ENCODE measurements around the gene FA2H.
"Not testable (repeated sequence)": the region's sequence is repeated elsewhere in the genome, so short reads cannot be mapped to it uniquely, and the experiment has no call there.

The FA2H gene

DNA sequence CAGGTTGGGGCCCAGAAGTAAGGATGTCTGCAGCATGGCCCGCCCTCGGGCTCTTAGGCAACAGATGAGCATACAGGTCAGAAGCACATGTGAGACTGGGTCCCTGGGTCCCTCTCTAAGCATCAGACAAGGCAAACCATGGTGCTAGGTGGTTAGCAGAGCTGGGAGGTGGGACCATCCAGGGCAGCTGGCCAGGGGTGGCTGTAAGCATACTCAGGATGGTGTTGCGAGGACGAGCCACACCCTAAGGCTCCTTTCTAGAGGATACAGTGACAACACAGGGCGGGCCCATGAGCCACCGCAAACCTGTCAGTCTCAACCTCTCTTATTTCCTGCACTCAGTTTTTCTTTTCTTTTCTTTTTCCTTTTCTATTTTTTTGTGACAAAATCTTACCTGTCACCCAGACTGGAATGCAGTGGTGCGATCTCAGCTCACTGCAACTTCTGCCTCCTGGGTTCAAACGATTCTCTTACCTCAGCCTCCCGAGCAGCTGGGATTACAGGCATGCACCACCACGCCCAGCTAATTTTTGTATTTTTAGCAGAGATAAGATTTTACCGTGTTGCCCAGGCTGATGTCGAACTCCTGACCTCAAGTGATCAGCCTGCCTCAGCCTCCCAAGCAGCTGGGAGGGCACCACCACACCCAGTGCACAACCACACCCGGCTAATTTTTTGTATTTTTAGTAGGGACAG lies 3.6 kb downstream of the FA2H start:
- DNase-seq (ENCODE audit: low read depth, low spot score) = no peak

DNA sequence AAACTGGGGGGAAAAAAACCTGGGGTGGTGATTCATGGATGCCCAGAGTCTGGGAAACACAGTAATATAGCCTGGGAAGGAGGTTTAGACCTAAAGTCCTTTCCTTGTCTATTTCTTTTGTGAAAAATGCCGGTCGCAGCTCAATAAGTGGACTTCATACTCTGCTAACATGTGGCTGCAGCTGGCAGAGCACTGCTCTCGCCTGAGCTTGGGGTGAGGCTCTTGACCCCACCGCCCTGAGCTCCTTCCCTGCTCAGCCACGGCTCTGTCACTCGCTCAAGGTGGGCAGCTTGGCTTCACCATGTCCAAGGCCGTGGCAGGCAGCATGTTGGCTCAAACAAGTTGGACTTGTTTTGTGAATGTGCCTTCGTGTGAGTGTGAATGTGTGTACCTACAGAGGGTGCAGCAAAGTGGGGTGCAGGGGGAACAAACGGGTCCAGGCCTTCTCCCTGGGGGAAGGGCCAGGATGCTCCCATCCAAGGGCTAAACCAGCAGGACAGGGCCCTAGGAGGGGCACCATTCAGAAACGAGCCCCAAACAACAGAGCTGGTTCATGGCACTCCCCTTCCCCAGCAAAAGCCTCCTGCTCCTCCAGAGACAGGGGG lies 4.9 kb downstream of the FA2H start:
- DNase-seq (ENCODE audit: low read depth, low spot score) = no peak

DNA sequence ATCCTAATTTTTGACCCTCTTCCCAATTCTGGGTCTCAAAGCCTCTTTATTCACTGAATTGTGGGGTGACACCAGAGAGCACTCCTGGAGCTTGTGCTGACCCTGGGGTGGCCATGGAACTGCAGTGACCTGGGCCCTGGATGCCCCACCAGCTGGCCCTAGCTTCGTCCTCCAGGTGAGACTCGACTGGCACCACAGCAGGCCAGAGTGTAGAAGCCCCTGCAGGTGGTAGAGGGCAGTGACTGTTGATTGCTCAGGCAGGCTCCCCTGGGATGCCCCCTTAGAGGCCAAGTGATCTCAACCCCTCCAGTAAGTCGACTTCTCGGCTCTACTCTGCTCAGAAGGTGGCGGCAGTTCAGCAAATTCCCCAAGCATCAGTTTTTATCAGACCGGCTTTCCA lies 6.4 kb downstream of the FA2H start:
- no peak for DNase-seq (ENCODE audit: low read depth, low spot score)

DNA sequence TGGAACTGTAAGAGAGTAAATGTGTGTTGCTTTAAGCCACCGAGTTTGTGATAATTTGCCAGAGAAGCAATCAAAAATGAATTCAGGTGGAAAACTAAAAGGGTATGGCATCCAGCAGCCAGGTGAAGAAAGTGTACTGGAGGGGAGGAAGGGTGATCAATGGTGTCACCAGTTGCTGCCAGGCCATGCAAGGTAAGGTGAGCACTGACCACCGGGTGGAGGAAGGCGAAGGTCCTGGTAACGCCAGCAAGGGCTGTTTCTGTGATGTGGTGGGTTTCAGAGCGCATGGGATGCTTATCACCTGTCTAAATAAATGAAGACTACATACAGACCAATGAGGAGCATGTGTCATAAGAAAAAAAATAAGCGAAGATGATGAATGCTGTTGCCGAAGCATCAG lies 6.9 kb downstream of the FA2H start:
- DNase-seq (ENCODE audit: low read depth, low spot score) = no peak

DNA sequence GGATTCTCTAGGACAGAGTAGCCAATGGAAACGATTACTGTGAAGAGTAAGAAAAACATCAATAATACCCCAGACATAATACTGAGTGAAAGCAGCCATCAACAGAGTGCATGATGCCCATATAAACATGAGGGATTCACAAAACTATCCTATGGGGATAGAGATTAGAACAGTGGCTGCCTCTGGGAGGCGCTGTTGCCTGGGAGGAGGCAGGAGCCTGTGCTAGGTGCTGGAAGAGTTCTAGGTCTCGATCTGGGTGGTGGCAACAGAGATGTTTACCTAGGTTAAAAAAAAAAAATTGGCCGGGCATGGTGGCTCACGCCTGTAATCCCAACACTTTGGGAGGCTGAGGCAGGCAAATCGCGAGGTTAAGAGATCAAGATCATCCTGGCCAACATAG lies 7.9 kb downstream of the FA2H start:
- no peak for DNase-seq (ENCODE audit: low read depth, low spot score)

DNA sequence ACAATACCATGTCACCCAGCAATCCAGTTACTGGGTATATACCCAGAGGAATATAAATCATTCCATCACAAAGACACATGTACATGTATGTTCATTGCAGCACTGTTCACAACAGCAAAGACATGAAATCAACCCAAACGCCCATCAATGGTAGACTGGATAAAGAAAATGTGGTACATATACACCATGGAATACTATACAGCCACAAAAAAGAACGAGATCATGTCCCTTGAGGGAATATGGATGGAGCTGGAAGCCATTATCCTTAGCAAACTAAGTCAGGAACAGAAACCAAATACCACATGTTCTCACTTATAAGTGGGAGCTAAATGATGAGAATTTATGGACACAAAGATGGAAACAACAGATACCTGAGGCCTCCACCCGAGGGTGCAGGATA lies 10.4 kb downstream of the FA2H start:
- DNase-seq (ENCODE audit: low read depth, low spot score) = not testable (repeated sequence)

DNA sequence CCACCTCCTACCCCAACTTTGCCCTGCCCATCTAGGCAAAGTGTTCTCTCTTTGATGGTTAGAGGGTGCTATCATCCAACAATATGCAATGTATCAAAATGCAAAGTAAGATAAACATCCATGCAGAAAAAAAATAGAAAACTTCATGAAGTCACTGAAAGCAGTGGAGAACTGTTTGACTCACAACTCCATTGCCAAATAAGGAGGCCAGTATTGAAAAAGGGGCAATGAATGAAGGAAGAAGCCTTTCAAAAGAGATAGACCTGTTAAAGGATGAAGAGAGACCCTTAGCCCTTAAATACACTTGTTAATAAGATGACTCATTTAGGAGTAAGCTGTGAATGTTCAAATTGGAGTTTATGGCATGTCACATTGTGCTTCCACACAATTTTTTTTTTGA lies 13.0 kb downstream of the FA2H start:
- DNase-seq (ENCODE audit: low read depth, low spot score) = no peak

DNA sequence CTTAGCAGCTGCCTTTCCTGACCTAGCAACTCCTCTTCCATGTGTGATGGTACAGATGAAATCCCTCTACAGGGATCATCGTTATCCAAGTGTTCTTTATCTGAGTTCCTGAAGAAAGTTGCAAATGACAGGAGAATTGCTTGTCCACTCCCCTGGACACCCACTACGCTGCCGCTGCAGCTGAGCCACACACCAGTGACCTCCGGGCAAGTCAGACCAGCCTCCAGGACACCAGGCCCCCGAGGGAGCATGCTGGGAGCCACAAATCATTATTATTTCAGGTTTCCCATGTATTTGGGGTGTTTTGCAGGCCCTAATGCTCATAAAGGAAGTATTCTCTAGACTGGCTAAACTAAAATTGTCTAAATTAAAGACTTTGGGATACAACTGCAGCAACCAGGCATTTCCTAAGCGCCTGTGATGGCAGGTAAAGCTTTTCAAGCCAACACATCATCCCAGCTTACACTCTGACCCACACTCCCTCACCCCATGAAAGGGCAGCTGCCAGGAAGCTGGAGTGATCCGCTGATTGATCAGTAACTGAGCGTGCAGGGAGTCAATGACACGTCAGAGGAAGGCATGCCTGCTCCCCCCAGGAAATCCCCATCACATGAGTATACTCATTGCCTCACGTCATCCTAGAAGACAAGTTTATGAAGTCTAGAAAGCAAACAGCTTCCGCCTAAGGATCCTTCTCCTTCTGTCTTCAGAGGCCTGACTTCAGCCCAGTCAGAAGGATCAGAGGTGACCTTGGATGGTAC lies 14.4 kb downstream of the FA2H start:
- DNase-seq (ENCODE audit: low read depth, low spot score) = no peak

DNA sequence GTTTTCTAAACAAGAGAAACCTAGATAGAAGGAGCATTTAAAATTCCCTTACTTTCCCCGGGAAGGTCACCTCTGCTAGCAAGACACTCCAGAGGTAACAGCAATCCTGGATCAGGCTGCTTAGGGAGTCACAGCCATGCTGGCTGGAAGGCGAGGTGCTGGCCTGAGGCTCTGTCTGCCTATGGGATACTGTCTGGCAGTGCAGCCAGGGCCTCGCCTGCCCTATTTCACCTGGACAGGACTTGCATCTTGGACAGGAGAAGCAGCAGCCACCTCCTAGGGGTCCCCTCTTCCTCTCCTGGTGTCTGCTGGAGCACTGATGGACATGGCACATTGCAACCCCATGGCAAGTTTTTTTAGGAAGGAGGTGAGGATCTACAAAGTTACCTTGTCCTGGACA lies 15.1 kb downstream of the FA2H start:
- no peak for DNase-seq (ENCODE audit: low read depth, low spot score)

DNA sequence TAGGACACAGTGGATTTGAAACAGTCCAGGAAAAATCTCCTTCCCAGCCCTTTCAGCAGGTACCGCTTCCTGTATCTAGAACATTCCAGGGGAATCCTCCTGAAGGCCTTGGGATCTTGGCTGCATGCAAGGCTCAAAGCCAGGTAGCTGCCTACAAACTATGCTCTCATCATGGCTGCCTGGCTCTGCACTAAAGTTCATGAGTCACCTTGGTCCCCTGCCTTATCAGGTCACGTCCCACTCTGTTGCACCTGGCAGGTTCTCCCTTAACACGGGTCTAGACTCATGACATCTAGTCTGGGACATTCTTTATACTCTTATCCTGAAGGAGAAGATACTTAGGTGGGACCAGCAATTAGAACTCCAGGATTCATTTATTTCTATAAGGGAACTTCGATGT lies 15.8 kb downstream of the FA2H start:
- no peak for DNase-seq (ENCODE audit: low read depth, low spot score)

DNA sequence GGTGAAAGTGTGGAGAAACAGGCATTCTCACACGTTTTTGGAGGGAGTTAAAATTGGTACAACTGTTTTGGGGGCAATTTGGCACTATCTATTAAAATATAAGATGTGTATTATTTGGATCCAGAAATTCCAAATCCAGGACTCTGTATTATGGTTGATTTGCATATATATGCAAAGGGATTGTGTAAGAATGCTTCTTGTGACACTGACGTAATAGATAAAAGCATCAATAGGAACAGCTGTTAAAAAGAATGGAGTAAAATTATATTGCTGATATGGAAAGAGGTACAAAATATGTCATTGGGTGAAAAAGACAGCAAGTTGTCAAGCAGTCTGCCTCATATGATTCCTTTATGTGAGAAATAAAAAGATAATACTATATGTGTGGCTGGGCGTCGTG lies 17.3 kb downstream of the FA2H start:
- no peak for DNase-seq (ENCODE audit: low read depth, low spot score)

DNA sequence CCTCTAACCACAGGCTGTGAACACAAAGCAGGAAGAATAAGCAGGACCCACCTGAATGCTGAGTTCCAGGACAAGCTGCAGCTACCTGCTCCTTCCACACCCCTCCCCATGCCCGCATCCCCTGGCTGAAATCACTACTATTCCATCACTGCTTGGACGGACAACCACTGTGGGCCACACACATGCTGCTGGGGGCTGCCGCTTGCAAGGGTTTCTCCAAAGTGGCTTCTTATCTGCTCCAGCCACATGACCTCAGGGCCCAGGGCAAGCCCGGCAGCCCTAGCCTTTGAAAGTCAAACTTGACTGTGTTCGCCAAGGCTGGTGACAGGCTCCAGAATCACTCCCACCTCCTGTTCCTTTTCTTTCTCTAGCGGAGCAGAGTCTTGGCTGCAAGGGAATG lies 18.4 kb downstream of the FA2H start:
- DNase-seq (ENCODE audit: low read depth, low spot score) = no peak

DNA sequence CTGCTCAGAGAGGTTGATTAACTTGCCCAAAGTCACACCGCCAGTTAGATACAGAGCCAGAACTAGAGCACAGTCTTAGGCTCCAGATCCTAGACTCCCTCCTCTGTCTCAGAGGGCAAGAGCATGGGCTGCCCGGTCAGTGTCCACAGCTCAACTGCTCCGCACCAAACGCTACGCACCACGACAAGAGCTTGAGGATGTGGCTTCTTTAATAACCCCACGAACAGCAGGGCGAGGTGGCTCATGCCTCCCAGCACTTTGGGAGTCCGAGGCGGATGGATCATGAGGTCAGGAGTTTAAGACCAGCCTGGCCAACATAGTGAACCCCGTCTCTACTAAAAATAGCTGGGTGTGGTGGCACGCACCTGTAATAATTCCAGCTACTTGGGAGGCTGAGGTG lies 21.4 kb downstream of the FA2H start:
- DNase-seq (ENCODE audit: low read depth, low spot score) = no peak

DNA sequence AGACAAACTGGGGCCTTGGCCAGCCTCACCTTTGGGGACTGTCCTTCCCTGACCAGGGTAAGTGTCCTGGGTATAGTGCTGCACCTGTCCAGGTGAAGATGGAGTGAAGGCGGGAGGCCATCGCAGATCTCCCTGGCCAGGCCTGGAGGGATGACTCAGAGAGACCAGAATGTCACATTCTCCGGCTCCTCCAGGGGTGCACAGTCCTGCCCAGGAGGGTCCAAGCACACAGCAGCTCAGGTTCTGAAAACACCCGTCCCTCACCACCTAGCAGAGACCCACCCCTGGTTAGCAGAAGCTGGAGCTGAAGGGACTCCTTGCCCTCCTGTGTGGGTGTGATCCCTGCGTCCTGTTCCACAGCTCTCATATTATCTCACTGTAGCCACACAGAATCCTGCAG lies 21.9 kb downstream of the FA2H start:
- no peak for DNase-seq (ENCODE audit: low read depth, low spot score)

DNA sequence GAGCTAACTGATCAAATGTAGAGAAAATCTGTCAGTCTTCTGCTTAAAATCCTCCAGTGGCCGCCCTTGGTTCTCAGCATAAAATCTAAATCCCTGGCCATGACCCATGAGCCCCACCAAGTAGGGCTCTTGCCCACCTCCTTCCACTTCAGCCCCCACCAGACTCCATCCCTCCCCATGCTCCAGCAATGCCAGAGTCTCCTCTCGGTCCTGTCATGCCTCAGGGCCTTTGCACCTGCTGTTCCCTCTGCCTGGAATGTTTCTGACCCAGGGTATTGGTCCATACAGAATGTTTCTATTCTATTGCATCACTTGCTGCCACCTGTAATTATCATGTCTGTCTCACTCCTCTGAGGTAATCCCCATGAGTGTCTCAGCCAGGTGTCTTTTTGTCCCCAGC lies 22.4 kb downstream of the FA2H start:
- DNase-seq (ENCODE audit: low read depth, low spot score) = no peak

DNA sequence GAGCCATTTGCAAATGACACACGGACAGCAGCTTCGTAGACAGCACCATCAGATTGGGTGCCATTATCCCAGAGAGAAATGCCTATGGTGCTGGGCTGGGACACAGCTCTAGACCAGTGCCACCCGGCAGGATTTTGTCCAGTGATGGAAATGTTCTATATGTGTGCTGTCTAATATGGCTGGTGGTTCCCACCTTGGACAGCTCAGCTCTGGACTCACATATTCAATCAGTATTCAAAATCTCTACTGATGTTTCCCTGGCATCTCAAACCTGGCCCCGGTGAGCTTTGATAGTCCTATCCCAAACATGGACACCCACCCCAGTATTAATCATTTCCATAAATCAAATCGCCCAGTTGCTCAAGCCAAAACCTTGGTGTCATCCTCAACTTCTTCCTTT lies 23.0 kb downstream of the FA2H start:
- DNase-seq (ENCODE audit: low read depth, low spot score) = no peak

DNA sequence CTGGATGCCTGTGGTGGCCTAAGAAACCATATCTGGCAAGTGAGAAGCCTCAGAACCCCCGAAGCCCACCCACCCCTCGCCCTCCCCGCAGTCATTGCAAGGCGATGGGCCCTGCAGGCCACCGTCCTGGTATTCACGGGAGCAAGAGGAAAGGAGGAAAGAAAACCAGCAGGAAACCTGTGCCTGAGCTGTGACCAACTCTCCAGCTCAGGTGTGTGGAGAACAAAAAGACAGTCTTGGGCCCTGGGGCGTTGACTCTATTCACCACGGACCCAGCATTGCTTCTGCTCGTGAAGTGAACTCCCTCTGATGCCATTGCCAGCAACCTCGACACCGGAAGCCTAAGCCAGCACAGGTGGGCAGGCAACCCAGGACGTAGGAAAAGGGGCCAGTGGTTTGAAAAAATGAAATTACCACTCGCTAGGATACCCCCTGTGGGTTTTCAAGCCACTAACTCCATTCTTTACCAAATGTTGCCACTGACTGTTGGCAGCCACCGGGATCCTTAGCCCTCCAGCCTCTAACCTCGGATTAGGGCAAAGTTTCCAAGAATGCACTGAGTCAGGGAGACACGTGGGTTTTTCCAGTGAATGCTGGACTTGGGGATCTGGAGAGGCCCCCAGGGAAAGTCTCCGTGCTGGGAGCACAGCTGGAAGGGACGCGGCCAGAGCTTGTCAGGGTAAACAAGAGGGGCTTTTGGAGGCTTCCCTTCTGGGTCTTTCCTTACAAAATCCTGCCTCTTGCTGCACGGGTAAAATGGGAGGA lies 25.1 kb downstream of the FA2H start:
- DNase-seq (ENCODE audit: low read depth, low spot score) = no peak

DNA sequence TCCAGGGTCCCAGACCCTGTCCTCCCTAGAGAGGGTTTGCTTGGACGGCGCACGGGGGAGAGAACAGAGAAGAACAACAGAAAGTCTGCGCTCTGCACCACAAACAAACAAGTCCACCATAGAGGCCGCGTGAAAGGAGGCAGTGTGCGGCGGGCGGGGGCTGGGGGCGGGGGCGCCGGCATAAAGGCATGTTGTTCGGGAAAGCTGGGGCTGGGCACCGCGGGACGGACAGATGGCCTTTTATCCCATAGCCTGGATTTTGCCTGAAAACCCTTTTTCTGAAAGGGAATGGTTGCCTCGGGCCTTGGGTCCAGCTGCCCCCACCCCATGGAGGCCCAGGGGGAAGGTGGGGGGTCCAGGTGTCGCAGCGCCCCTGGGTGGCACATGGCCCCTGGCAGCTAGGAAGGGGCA lies 26.0 kb downstream of the FA2H start:
- no peak for DNase-seq (ENCODE audit: low read depth, low spot score)

DNA sequence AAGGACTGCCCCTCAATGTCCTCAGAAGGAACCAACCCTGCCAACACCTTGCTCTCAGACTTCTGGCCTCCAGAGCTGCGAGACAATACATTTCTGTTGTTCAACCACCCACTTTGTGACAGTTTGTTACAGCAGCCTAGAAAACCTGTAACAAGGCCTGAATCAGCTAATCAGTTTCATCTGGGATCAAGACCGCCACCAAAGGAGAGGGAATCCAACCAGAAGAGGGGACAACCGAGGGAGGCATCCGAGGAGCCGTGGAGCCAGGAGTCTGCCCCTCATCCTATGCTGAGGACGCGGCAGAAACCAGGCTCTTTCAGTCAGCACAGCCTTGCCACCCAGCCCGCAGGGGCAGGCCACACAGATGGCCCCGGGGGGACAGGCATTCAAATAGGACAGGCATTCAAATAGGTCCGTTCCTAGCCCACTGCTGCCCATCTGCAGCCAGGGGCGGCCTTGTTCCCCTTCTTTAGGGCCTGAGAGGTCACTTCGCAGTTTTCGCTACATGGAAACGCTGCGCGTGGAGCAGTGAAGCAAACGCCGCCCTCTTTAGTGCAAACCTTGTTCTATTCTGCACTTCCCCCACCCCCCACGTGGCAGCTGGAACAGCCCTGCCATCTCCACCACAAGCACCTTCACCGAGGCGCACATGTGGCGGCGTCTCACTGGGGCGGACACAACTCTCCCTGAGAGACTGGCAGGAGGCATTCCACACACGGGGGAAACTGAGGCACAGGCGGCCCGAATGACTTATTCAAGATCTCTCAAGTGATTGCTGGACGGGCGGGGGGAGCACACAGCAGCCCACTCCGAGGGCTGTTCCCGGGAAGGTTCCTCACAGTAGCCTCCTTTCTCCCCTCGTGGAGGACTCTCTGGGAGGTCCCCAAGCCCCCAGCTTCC lies 26.7 kb downstream of the FA2H start:
- DNase-seq (ENCODE audit: low read depth, low spot score) = no peak

DNA sequence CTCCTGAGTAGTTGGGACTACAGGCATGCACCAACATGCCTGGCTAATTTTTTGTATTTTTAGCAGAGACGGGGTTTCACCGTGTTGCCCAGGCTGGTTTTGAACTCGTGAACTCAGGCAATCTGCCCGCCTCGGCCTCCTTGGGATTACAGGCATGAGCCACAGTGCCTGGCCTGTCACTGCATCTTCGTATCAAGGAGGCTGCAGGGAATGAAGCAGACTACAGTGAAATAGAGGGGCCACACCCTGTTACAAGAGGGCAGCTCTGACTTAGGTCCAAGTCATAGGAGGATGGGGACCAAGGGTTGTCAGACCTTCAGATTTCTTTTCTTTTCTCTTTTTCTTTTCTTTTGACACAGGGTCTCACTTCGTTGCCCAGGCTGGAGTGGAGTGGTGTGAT lies 28.7 kb downstream of the FA2H start:
- DNase-seq (ENCODE audit: low read depth, low spot score) = no peak

DNA sequence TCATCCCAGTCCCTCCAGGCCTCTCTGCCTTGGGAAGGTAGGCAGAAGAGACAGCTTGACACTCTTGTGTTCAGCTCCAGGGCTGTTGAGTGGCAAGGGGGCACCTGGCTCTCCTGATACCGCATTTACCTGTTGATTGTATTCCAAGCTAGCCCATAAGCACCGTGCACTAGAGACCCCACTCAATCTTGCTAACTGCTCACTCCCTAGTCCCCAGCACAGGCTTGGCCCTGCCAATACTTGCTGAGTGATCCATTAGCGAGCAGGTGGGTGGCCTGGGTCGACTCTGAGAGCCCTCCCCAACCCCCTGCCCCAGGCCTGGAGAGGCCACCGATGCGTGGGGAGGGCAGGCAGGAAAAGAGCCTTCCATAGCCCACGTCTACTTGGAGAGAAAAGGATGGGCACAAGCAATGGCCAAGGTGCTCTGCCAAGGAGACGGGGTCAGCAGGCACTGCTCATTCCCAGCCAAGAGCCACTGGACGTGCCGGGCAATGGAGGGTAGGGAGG lies 29.5 kb downstream of the FA2H start:
- DNase-seq (ENCODE audit: low read depth, low spot score) = no peak

Measured in iPS DF 19.7 (cell line).